Ureter (tissue), 1 donor: Measurements from ENCODE around the gene CAST. TPM values are rescaled to one million over a fixed set of nuclear protein-coding genes. Genes with fewer than 3 reads are reported as not detected.
A peak's percentile ranks its signal among the peaks of the same experiment; 100 is the strongest.
"Not testable (repeated sequence)": the region's sequence is repeated elsewhere in the genome, so short reads cannot be mapped to it uniquely, and the experiment has no call there.

Experiments
- DNase-seq: peaks from one replicate; pipeline ENCODE4 v3.0.0-alpha.2; 2020; ENCODE audit warnings: low spot score
- total RNA-seq: library from RNA; stranded (reverse); gene quantifications from one replicate; pipeline ENCODE4 v1.2.4, GENCODE V29; 2023
- donor health status: DM: yes; HTN: yes; CAD: no.

CAST gene
- total RNA-seq, 1 donor from 2014 or later = 473 TPM

- no peak for DNase-seq
Measured at GRCh38 chr5:96712100-96712746, 50.0 kb downstream of the CAST start.

- DNase-seq = no peak
Measured at GRCh38 chr5:96714450-96714849, 52.3 kb downstream of the CAST start.

GRCh38 chr5:96714951-96715451 is 52.8 kb downstream of the CAST start:
- peak; percentile 67 for DNase-seq

GRCh38 chr5:96716007-96716406 is 53.8 kb downstream of the CAST start:
- no peak for DNase-seq

- DNase-seq = no peak
Measured at GRCh38 chr5:96716716-96717115, 54.5 kb downstream of the CAST start.

- DNase-seq = no peak
Measured at GRCh38 chr5:96717874-96718273, 55.7 kb downstream of the CAST start.

- DNase-seq = no peak
Measured at GRCh38 chr5:96718635-96719077, 56.5 kb downstream of the CAST start.

- DNase-seq = no peak
Measured at GRCh38 chr5:96720408-96720807, 58.2 kb downstream of the CAST start.

GRCh38 chr5:96721351-96721977 is 59.3 kb downstream of the CAST start:
- DNase-seq = no peak

GRCh38 chr5:96725257-96725656 is 63.1 kb downstream of the CAST start:
- DNase-seq = no peak

- DNase-seq = no peak
Measured at GRCh38 chr5:96726802-96727201, 64.6 kb downstream of the CAST start.

GRCh38 chr5:96729156-96729555 is 67.0 kb downstream of the CAST start:
- DNase-seq = no peak

- DNase-seq = no peak
Measured at GRCh38 chr5:96730586-96730985, 68.4 kb downstream of the CAST start.

GRCh38 chr5:96733771-96734500 is 71.8 kb downstream of the CAST start:
- DNase-seq = peak; percentile 78

- DNase-seq = no peak
Measured at GRCh38 chr5:96734871-96735325, 72.7 kb downstream of the CAST start.

- DNase-seq = no peak
Measured at GRCh38 chr5:96736937-96737336, 74.8 kb downstream of the CAST start.

- DNase-seq = no peak
Measured at GRCh38 chr5:96741106-96741505, 78.9 kb downstream of the CAST start.

- no peak for DNase-seq
Measured at GRCh38 chr5:96741891-96742309, 79.7 kb downstream of the CAST start.

- DNase-seq = no peak
Measured at GRCh38 chr5:96742538-96742937, 80.4 kb downstream of the CAST start.

- no peak for DNase-seq
Measured at GRCh38 chr5:96743065-96743768, 81.0 kb downstream of the CAST start.

- no peak for DNase-seq
Measured at GRCh38 chr5:96743805-96744204, 81.6 kb downstream of the CAST start.

GRCh38 chr5:96744218-96744617 is 82.0 kb downstream of the CAST start:
- DNase-seq = not testable (repeated sequence)
